ENCODE results near the gene CENPP.

Gene CENPP

DNA sequence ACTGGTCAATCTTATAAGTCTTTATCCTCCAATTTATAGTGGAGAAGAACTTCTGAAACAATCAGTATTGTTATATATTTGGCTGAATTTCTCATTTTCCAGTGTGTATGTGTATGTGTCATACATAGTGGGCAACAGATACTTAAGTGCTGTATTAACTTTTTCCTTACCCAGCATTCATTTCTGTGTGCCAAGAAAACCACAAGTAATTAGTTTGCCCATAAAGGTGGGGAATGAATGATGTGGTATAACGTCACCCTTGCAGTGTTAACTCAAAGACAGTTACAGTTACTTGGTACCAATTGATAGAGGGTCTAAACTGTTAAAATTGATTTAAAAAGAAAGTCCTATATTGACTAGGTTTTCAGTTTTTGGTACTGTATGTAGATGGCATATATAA is 76.6 kb downstream of the CENPP start:
- H3K36me3 ChIP-seq (ENCODE audit: control insufficient read depth in 4 of 4, insufficient read depth in 4 of 4, low read length in 3 of 4), result no peaks in the 10 kb centered on the region
- peaks cover 17 to 32% (median 19%) of the 10 kb centered on the region in 4 experiments for H3K4me1 ChIP-seq (ENCODE audit: control extremely low read depth in 1 of 4, control insufficient read depth in 4 of 4, insufficient read depth in 4 of 4, low read length in 3 of 4)
- DNase-seq, result no peak
- H3K9me3 ChIP-seq (ENCODE audit: control extremely low read depth in 1 of 5, control insufficient read depth in 4 of 5, insufficient read depth in 2 of 5, low read depth in 1 of 5, low read length in 4 of 5), result no peaks in the 10 kb centered on the region
- H3K27ac ChIP-seq (ENCODE audit: insufficient read depth in 1 of 2, low read depth in 1 of 2, low read length in 2 of 2, poor library complexity in 1 of 2, severe bottlenecking in 2 of 2), result no peak overlapping the region
- no CpG with 5 or more reads among the region's 1 CpG for WGBS (ENCODE audit: insufficient coverage)
- ChIA-PET POLR2A (no interaction called here), CTCF (interaction anchor here (1.3 to 1.7 kb wide), 2 partner anchors 15 to 33 kb away, joined by 4 to 6 read pairs; no protein-coding TSS in a partner anchor)
- H3K4me3 ChIP-seq (ENCODE audit: control insufficient read depth in 1 of 7, extremely low read depth in 1 of 7, insufficient read depth in 4 of 7, low read depth in 2 of 7, low read length in 6 of 7), result no peak overlapping the region
- no peaks in the 10 kb centered on the region for H3K27me3 ChIP-seq (replicated peaks in 2 of 5; ENCODE audit: control insufficient read depth in 4 of 5, insufficient read depth in 5 of 5, low read length in 4 of 5)

DNA sequence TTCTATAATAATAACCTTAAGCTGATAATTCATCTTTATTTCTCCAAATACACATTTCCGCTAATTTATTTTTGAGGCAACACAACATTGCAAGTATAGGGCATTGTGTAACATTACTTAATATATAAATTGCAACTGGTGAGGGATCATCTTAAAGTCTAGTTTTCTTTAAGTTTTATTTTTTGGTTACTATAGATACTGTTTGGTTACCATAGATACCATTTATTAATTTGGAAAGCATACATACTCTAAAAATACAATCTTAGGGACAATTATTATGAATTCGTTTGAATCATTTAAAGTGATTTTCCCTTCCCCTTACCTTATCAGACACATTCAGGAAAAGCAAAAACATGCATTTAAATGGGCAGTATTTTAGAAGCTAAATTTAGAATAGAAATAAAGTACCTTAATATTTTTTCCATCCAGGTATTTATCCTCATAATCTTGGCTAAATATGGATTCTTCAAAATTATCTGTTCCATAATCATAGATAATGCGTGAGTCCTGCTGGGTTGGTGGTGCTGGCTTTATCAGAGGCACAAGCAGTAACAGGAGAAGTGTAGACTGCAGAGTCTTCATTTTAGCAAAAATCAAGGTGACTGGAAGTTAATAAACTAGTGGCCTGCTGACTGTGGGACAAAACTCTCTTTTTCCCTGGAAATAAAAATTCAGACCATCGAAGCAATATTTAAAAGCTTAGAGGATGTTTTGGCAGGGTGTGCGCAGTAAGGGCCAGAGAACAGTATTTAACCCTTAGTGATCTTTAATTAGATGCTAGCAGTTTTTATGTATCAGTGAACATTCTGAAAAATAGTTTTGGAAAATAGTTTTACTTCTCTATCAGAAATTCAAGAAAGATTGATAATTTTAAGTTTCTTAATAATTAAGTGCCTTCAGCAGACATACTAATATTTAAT is 77.3 kb downstream of the CENPP start:
- H3K27ac ChIP-seq (ENCODE audit: insufficient read depth in 1 of 2, low read depth in 1 of 2, low read length in 2 of 2, poor library complexity in 1 of 2, severe bottlenecking in 2 of 2), result no peak overlapping the region
- CTCF ChIA-PET, result interaction anchor here (0.8 to 1.5 kb wide), 4 partner anchors 11 to 37 kb away, joined by 3 to 4 read pairs (median 3); no protein-coding TSS in a partner anchor
- no peaks in the 10 kb centered on the region for H3K36me3 ChIP-seq (ENCODE audit: control insufficient read depth in 4 of 4, insufficient read depth in 4 of 4, low read length in 3 of 4)
- H3K4me3 ChIP-seq (ENCODE audit: control insufficient read depth in 1 of 7, extremely low read depth in 1 of 7, insufficient read depth in 4 of 7, low read depth in 2 of 7, low read length in 6 of 7), result no peak overlapping the region
- WGBS (ENCODE audit: insufficient coverage), result 88% methylated on average over 1 of the region's 5 CpGs
- peak in 2 of 3 donors; percentile 14 to 18 for DNase-seq
- no peaks in the 10 kb centered on the region for H3K9me3 ChIP-seq (ENCODE audit: control extremely low read depth in 1 of 5, control insufficient read depth in 4 of 5, insufficient read depth in 2 of 5, low read depth in 1 of 5, low read length in 4 of 5)
- peaks cover 17 to 34% (median 19%) of the 10 kb centered on the region in 4 experiments for H3K4me1 ChIP-seq (ENCODE audit: control extremely low read depth in 1 of 4, control insufficient read depth in 4 of 4, insufficient read depth in 4 of 4, low read length in 3 of 4)
- H3K27me3 ChIP-seq (replicated peaks in 2 of 5; ENCODE audit: control insufficient read depth in 4 of 5, insufficient read depth in 5 of 5, low read length in 4 of 5), result no peaks in the 10 kb centered on the region
- POLR2A ChIA-PET, result no interaction called here

DNA sequence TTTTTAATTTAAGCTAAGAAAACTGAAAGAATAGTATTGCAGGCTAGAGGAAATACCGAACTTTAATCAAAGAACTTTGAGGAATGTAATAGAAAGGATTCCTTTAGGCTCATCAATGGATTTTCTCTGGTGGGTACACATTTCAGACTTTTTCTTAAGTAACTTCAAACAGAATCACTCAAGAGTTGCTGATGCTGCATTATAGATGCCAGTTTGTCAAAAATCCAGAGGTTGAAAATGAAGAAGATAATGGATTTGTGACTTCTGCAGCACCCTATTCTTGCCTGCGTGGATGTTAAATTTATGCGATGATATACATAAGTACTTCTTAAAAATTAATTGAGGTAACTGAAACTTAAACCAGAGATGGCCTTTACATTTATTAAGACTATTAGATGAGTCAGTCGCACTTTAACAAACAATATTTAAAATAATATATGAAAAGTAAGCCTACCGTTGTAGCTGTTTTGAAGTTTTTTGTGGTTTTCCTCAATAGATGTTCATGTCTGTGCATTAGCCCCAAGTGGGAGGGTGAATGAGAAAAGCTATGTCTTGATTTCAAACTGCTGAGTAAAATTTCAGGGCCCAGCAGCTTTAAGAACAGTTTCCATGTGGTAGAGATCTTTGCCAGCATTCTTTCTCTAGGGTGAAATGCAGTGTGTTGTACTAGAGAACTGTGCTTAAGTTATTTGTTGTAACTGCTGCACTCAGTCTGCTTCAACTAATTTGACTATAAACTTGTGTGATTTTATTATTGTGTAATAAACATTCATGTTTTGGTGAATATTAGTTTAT is 78.5 kb downstream of the CENPP start, which contains the start of gene OGN:
TSS of gene OGN (minus strand) at position 537 of the 795 bp plus-strand sequence. CDS start 1,171 bp downstream, outside the sequence.
- POLR2A ChIA-PET, result no interaction called here
- CTCF ChIA-PET, result interaction anchor here (1.0 to 1.5 kb wide), 2 partner anchors 10 to 36 kb away, joined by 3 read pairs; no protein-coding TSS in a partner anchor
- Histone ChIP-seq H3K4me1 (ENCODE audit: control extremely low read depth in 1 of 4, control insufficient read depth in 4 of 4, insufficient read depth in 4 of 4, low read length in 3 of 4) (peaks cover 17 to 34% (median 19%) of the 10 kb centered on the region in 4 experiments), H3K27ac (ENCODE audit: insufficient read depth in 1 of 2, low read depth in 1 of 2, low read length in 2 of 2, poor library complexity in 1 of 2, severe bottlenecking in 2 of 2) (no peak within 1 kb of the TSS), H3K9me3 (ENCODE audit: control extremely low read depth in 1 of 5, control insufficient read depth in 4 of 5, insufficient read depth in 2 of 5, low read depth in 1 of 5, low read length in 4 of 5) (no peaks in the 10 kb centered on the region), H3K36me3 (ENCODE audit: control insufficient read depth in 4 of 4, insufficient read depth in 4 of 4, low read length in 3 of 4) (peaks cover 0 to 3% (median 0%) of the 10 kb centered on the region in 4 experiments), H3K4me3 (ENCODE audit: control insufficient read depth in 1 of 7, extremely low read depth in 1 of 7, insufficient read depth in 4 of 7, low read depth in 2 of 7, low read length in 6 of 7) (no peak within 1 kb of the TSS), H3K27me3 (replicated peaks in 2 of 5; ENCODE audit: control insufficient read depth in 4 of 5, insufficient read depth in 5 of 5, low read length in 4 of 5) (no peaks in the 10 kb centered on the region)
- no peak for DNase-seq
- WGBS (ENCODE audit: insufficient coverage), result no CpG with 5 or more reads among the region's 5 CpGs

DNA sequence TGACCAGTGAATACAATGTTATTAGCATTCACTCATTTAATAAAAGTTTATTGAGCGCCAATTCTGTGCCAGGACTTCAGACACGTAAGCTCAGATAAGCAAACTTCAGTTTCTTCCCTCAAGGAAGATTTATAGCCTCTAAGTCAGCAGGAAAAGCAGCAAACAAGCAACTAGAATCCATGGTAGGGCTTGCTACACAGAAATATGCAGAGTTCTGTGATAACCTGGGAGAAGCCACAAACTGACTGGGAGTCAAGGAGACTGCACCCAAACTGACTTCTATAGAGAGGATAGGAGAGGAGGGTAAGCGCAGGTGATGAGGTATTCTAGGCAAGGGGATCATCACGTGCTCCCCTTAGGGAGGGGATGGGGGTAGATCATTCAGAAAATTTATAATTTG is 80.1 kb downstream of the CENPP start:
- Histone ChIP-seq H3K27me3 (replicated peaks in 2 of 5; ENCODE audit: control insufficient read depth in 4 of 5, insufficient read depth in 5 of 5, low read length in 4 of 5) (no peaks in the 10 kb centered on the region), H3K4me3 (ENCODE audit: control insufficient read depth in 1 of 7, extremely low read depth in 1 of 7, insufficient read depth in 4 of 7, low read depth in 2 of 7, low read length in 6 of 7) (peak overlapping the region in 4 of 7 experiments; percentile 22 to 74 (median 56)), H3K4me1 (ENCODE audit: control extremely low read depth in 1 of 4, control insufficient read depth in 4 of 4, insufficient read depth in 4 of 4, low read length in 3 of 4) (peaks cover 17 to 42% (median 19%) of the 10 kb centered on the region in 4 experiments), H3K9me3 (ENCODE audit: control extremely low read depth in 1 of 5, control insufficient read depth in 4 of 5, insufficient read depth in 2 of 5, low read depth in 1 of 5, low read length in 4 of 5) (no peaks in the 10 kb centered on the region), H3K36me3 (ENCODE audit: control insufficient read depth in 4 of 4, insufficient read depth in 4 of 4, low read length in 3 of 4) (peaks cover 0 to 3% (median 0%) of the 10 kb centered on the region in 4 experiments), H3K27ac (ENCODE audit: insufficient read depth in 1 of 2, low read depth in 1 of 2, low read length in 2 of 2, poor library complexity in 1 of 2, severe bottlenecking in 2 of 2) (no peak overlapping the region)
- CTCF ChIA-PET, result interaction anchor here (1.0 to 1.5 kb wide), 2 partner anchors 9 to 38 kb away, joined by 3 to 5 read pairs; no protein-coding TSS in a partner anchor
- WGBS (ENCODE audit: insufficient coverage), result 78% methylated on average over 4 of the region's 4 CpGs
- POLR2A ChIA-PET, result no interaction called here
- DNase-seq, result no peak

DNA sequence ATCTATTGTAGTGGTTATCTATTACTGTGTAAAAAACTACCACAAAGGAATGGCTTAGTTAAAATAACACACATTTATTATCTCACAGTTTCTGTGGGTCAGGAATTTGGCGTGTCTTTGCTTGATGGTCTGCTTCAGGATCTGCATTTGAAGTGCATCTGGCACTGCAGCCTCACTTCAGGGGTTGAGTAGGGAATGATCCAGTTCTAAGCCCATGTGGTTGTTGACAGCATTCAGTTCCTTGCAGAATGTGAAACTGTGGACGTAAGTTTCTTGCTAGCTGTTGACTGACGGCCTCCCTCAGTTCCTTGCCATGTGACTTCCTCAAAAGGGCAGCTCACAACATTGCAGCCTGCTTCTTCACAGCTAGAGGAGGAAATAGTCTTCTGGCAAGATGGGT is 80.7 kb downstream of the CENPP start:
- WGBS (ENCODE audit: insufficient coverage), result 23% methylated on average over 2 of the region's 3 CpGs
- DNase-seq, result peak; percentile 59 to 89 (median 81)
- POLR2A ChIA-PET, result no interaction called here
- Histone ChIP-seq H3K4me3 (ENCODE audit: control insufficient read depth in 1 of 7, extremely low read depth in 1 of 7, insufficient read depth in 4 of 7, low read depth in 2 of 7, low read length in 6 of 7) (peak overlapping the region in 6 of 7 experiments; percentile 17 to 74 (median 54)), H3K4me1 (ENCODE audit: control extremely low read depth in 1 of 4, control insufficient read depth in 4 of 4, insufficient read depth in 4 of 4, low read length in 3 of 4) (peaks cover 17 to 45% (median 19%) of the 10 kb centered on the region in 4 experiments), H3K27me3 (replicated peaks in 2 of 5; ENCODE audit: control insufficient read depth in 4 of 5, insufficient read depth in 5 of 5, low read length in 4 of 5) (no peaks in the 10 kb centered on the region), H3K27ac (ENCODE audit: insufficient read depth in 1 of 2, low read depth in 1 of 2, low read length in 2 of 2, poor library complexity in 1 of 2, severe bottlenecking in 2 of 2) (peak overlapping the region in 1 of 2 experiments; percentile 0), H3K36me3 (ENCODE audit: control insufficient read depth in 4 of 4, insufficient read depth in 4 of 4, low read length in 3 of 4) (peaks cover 0 to 3% (median 0%) of the 10 kb centered on the region in 4 experiments), H3K9me3 (ENCODE audit: control extremely low read depth in 1 of 5, control insufficient read depth in 4 of 5, insufficient read depth in 2 of 5, low read depth in 1 of 5, low read length in 4 of 5) (no peaks in the 10 kb centered on the region)
- CTCF ChIA-PET, result interaction anchor here (1.0 to 1.5 kb wide), 2 partner anchors 9 to 19 kb away, joined by 3 to 5 read pairs; no protein-coding TSS in a partner anchor

DNA sequence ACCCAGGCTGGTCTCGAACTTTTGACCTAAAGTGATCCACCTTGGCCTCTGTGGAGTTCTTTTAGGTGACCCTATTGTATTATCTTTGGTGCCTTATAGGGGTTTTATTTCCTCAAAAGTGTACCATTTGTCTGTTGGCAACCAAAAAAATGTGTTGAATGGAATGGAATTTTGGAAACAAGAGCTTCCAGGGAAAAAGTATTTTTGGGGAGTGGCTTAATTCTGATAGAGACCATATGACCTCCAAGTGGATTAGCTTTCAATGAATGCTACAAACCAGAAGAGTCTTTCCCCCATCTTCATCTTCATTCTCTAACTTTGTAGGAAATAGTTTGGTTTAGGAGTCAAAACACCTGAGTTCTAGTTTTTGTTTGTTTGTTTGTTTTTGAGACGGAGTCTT is 82.1 kb downstream of the CENPP start:
- WGBS (ENCODE audit: insufficient coverage), result 100% methylated on average over 1 of the region's 2 CpGs
- Histone ChIP-seq H3K27ac (ENCODE audit: insufficient read depth in 1 of 2, low read depth in 1 of 2, low read length in 2 of 2, poor library complexity in 1 of 2, severe bottlenecking in 2 of 2) (no peak overlapping the region), H3K27me3 (replicated peaks in 2 of 5; ENCODE audit: control insufficient read depth in 4 of 5, insufficient read depth in 5 of 5, low read length in 4 of 5) (no peaks in the 10 kb centered on the region), H3K9me3 (ENCODE audit: control extremely low read depth in 1 of 5, control insufficient read depth in 4 of 5, insufficient read depth in 2 of 5, low read depth in 1 of 5, low read length in 4 of 5) (no peaks in the 10 kb centered on the region), H3K4me1 (ENCODE audit: control extremely low read depth in 1 of 4, control insufficient read depth in 4 of 4, insufficient read depth in 4 of 4, low read length in 3 of 4) (peaks cover 17 to 48% (median 19%) of the 10 kb centered on the region in 4 experiments), H3K36me3 (ENCODE audit: control insufficient read depth in 4 of 4, insufficient read depth in 4 of 4, low read length in 3 of 4) (peaks cover 0 to 3% (median 0%) of the 10 kb centered on the region in 4 experiments), H3K4me3 (ENCODE audit: control insufficient read depth in 1 of 7, extremely low read depth in 1 of 7, insufficient read depth in 4 of 7, low read depth in 2 of 7, low read length in 6 of 7) (no peak overlapping the region)
- POLR2A ChIA-PET, result no interaction called here
- CTCF ChIA-PET, result interaction anchor here (0.6 to 1.7 kb wide), 4 partner anchors 10 to 31 kb away, joined by 3 to 6 read pairs (median 4); no protein-coding TSS in a partner anchor
- DNase-seq, result no peak

Data from common myeloid progenitor, CD34-positive (primary cell).